Upper lobe of left lung (tissue), 4 donors: ENCODE results near the gene YTHDF2.
"Not testable (repeated sequence)": the region's sequence is repeated elsewhere in the genome, so short reads cannot be mapped to it uniquely, and the experiment has no call there.

Experiments
- CTCF ChIP-seq, 6 experiments: fragments of 450-650 bp in 4 of 6; fragments of 200-600 bp in 2 of 6; sonication (generic) in 2 of 6; IDR thresholded peaks; one replicate each; pipeline ENCODE4 v1.5.1; 2016 to 2019; ENCODE audit warnings: antibody characterized with exemption in 6 of 6
- POLR2AphosphoS5 ChIP-seq, 2 donors: sonication (generic); formaldehyde crosslinking; IDR thresholded peaks; one replicate each; pipeline ENCODE4 v1.5.1; 2017; ENCODE audit warnings: antibody characterized with exemption in 2 of 2

GRCh38 chr1:28691627-28692026 lies 45.1 kb upstream of the YTHDF2 start:
- not testable (repeated sequence) for TF ChIP-seq POLR2AphosphoS5, CTCF (IDR thresholded peaks at IDR 0.05)
